ENCODE data around the gene FOXA1. TPM values are rescaled to one million over a fixed set of nuclear protein-coding genes. Genes with fewer than 3 reads are reported as not detected.

FOXA1 gene
- total and polyA plus RNA-seq, 12 donors = not detected

- no peak overlapping the region for H3K4me3 ChIP-seq
- TF ChIP-seq CTCF (IDR thresholded peaks at IDR 0.05) = no peak
- DNase-seq = no peak
- no peaks in the 10 kb centered on the region for H3K36me3 ChIP-seq
- H3K9me3 ChIP-seq = no peaks in the 10 kb centered on the region
- no peak overlapping the region for H3K27ac ChIP-seq
- no peak for ATAC-seq
- intact Hi-C loops (cut with DNase I) = no loop called here
- no peaks in the 10 kb centered on the region for H3K27me3 ChIP-seq
- H3K4me1 ChIP-seq = no peaks in the 10 kb centered on the region
- WGBS, 2 donors = 58 to 65% methylated on average over 2 of the region's 2 CpGs
Observed at GRCh38 chr14:37544407-37544806, 50.6 kb downstream of the FOXA1 start.

- Histone ChIP-seq H3K4me3 (no peak overlapping the region), H3K27ac (no peak overlapping the region), H3K9me3 (no peaks in the 10 kb centered on the region), H3K4me1 (no peaks in the 10 kb centered on the region), H3K27me3 (no peaks in the 10 kb centered on the region), H3K36me3 (no peaks in the 10 kb centered on the region)
- DNase-seq = no peak
- WGBS, 2 donors = 85 to 91% methylated on average over 1 of the region's 1 CpG
- ATAC-seq = no peak
- no peak for TF ChIP-seq CTCF (IDR thresholded peaks at IDR 0.05)
- intact Hi-C loops (cut with DNase I) = no loop called here
Observed at GRCh38 chr14:37539992-37540391, 55.1 kb downstream of the FOXA1 start.

Other genes starting within 250 kb of the FOXA1 start
- not detected for gene TTC6, start 380 bp upstream of the FOXA1 start, total RNA-seq
- gene TTC6, start 380 bp upstream of the FOXA1 start, polyA plus RNA-seq = not detected

All from heart right ventricle (tissue), 16 donors.